Spleen (tissue), 7 donors: ENCODE measurements around the gene RBBP4.

Source experiments
- POLR2A ChIP-seq, 3 donors: fragments of 450-650 bp; IDR thresholded peaks; one replicate each; pipeline ENCODE4 v1.5.1; 2017; ENCODE audit warnings: antibody characterized with exemption in 3 of 3, mild to moderate bottlenecking in 1 of 3
- POLR2AphosphoS5 ChIP-seq, 3 donors: sonication (generic); formaldehyde crosslinking; IDR thresholded peaks; one replicate each; pipeline ENCODE4 v1.5.1; 2017; ENCODE audit warnings: antibody characterized with exemption in 3 of 3
- TF ChIP-seq, protein P1 (sequence below), 11 experiments: fragments of 200-600 bp in 7 of 11; fragments of 450-650 bp in 4 of 11; sonication (generic) in 4 of 11; IDR thresholded peaks in 8 of 11; conservative IDR thresholded peaks in 3 of 11; 1 replicate in 7 of 11; 2 replicates in 4 of 11; pipeline versions ENCODE4 v1.4.0 to v1.8.0; 2016 to 2021; ENCODE audit warnings: antibody characterized with exemption in 11 of 11, inconsistent platforms in 4 of 11, mild to moderate bottlenecking in 1 of 11
- donor health status: DM: no; HTN: no; CAD: no; lungs with moderate emphysema.
- donor health status: DM: no; HTN: no; CAD: no.
- donor health status: DM: no; HTN: no; CAD: no.

DNA sequence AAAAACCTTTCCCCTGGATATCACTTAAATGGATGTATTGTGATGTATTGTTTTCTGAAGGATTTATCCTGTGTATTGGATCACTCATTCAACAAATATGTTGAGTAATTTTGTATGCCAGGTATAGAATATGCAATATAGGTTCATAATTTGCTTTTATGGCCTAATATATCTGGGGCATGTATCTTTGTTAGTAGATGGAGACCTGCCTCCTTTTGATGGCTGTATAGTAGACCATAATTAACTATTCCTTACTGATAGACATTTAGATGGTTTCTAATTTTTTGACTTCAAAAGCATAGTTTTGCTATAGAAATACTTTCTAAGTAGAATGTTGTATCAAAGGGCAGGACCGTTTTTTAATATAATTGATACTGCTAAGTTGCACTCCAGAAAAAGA lies 8.6 kb downstream of the RBBP4 start:
- TF ChIP-seq POLR2AphosphoS5 (IDR thresholded peaks at IDR 0.05) (no peak), POLR2A (IDR thresholded peaks at IDR 0.05) (no peak)
- TF ChIP-seq, protein P1, sequence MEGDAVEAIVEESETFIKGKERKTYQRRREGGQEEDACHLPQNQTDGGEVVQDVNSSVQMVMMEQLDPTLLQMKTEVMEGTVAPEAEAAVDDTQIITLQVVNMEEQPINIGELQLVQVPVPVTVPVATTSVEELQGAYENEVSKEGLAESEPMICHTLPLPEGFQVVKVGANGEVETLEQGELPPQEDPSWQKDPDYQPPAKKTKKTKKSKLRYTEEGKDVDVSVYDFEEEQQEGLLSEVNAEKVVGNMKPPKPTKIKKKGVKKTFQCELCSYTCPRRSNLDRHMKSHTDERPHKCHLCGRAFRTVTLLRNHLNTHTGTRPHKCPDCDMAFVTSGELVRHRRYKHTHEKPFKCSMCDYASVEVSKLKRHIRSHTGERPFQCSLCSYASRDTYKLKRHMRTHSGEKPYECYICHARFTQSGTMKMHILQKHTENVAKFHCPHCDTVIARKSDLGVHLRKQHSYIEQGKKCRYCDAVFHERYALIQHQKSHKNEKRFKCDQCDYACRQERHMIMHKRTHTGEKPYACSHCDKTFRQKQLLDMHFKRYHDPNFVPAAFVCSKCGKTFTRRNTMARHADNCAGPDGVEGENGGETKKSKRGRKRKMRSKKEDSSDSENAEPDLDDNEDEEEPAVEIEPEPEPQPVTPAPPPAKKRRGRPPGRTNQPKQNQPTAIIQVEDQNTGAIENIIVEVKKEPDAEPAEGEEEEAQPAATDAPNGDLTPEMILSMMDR (IDR thresholded peaks at IDR 0.05 in 8 of 11, conservative IDR thresholded peaks at IDR 0.05 in 3 of 11) = no peak
